Fibroblast of skin of left biceps (primary cell): ENCODE data around the gene MTHFD1.
A peak's percentile ranks its signal among the peaks of the same experiment; 100 is the strongest.

Experiments used
- DNase-seq, 2 experiments: peaks; one replicate each; pipeline ENCODE4 v3.0.0-alpha.2; 2013; ENCODE audit warnings: low read depth in 2 of 2

The MTHFD1 gene

GRCh38 chr14:64491637-64492036 is 103.5 kb downstream of the MTHFD1 start:
- DNase-seq: no peak

- DNase-seq: no peak
Measured at GRCh38 chr14:64493455-64493854, 105.3 kb downstream of the MTHFD1 start.

GRCh38 chr14:64495252-64495651 is 107.1 kb downstream of the MTHFD1 start:
- DNase-seq: no peak

GRCh38 chr14:64496764-64497163 is 108.6 kb downstream of the MTHFD1 start:
- DNase-seq: no peak

- no peak for DNase-seq
Measured at GRCh38 chr14:64500088-64500487, 111.9 kb downstream of the MTHFD1 start.

- peak in 1 of 2 experiments; percentile 15 for DNase-seq
Measured at GRCh38 chr14:64501411-64502171, 113.4 kb downstream of the MTHFD1 start.

- no peak for DNase-seq
Measured at GRCh38 chr14:64502456-64502855, 114.3 kb downstream of the MTHFD1 start.

GRCh38 chr14:64502887-64503433 is 114.8 kb downstream of the MTHFD1 start:
- DNase-seq: no peak

GRCh38 chr14:64503434-64504309 is 115.5 kb downstream of the MTHFD1 start, which contains the start of gene ZBTB25:
ZBTB25 (minus strand) TSS chr14:64503838; CDS start chr14:64490533, 13,305 bp downstream.
- DNase-seq: peak; percentile 88 to 91

GRCh38 chr14:64504310-64504896 is 116.2 kb downstream of the MTHFD1 start, which contains the start of gene ZBTB1:
ZBTB1 (plus strand) TSS chr14:64504770; CDS start chr14:64521505, 16,735 bp downstream.
- peak; percentile 58 to 63 for DNase-seq

- peak; percentile 72 to 74 for DNase-seq
Measured at GRCh38 chr14:64504897-64505794, 117.0 kb downstream of the MTHFD1 start.

GRCh38 chr14:64506721-64507120 is 118.6 kb downstream of the MTHFD1 start:
- DNase-seq: no peak

- no peak for DNase-seq
Measured at GRCh38 chr14:64507376-64508156, 119.4 kb downstream of the MTHFD1 start.

GRCh38 chr14:64508215-64508776 is 120.1 kb downstream of the MTHFD1 start:
- DNase-seq: no peak

- DNase-seq: no peak
Measured at GRCh38 chr14:64509036-64509435, 120.9 kb downstream of the MTHFD1 start.
